Measurements from ENCODE around the gene ZWILCH. TPM values are rescaled to one million over a fixed set of nuclear protein-coding genes. Genes with fewer than 3 reads are reported as not detected.
"Not testable (repeated sequence)": the region's sequence is repeated elsewhere in the genome, so short reads cannot be mapped to it uniquely, and the experiment has no call there.

ZWILCH gene
- total RNA-seq, 1 experiment from 2014 or later = 49.7 TPM

DNA sequence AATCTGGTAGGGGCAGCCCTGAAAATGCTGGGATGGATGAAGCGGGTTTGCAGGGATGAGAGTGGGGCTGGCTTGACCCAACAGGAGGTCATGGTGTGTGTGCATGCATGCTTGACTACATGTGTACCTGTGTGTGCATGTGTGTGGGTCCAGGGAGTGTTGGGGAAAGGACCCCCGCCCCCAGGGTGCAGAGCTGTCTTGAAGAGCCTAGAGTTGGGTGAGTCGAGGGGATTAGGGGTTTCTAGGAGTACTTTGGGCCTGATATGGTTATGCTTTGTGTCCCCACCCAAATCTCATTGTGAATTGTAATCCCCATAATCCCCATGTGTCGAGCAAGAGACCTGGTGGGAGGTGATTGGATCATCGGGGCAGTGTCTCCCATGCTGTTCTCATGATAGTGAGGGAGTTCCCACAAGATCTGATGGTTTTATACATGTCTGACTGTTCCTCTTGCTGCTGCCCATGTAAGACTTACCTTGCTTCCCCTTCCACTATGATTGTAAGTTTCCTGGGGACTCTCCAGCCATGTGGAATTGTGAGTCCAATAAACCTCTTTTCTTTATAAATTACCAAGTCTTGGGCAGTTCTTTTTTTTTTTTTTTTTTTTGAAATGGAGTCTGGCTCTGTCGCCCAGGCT is 65.8 kb downstream of the ZWILCH start:
- no peak for DNase-seq (ENCODE audit: low spot score)
- in situ Hi-C loops (cut with HindIII; ENCODE audit: low sequenced_read_pairs) = no loop called here

- in situ Hi-C loops (cut with HindIII; ENCODE audit: low sequenced_read_pairs) = no loop called here
- no peak for DNase-seq (ENCODE audit: low spot score)
These were observed 67.0 kb downstream of the ZWILCH start for GRCh38 chr15:66572146-66572545.

- in situ Hi-C loops (cut with HindIII; ENCODE audit: low sequenced_read_pairs) = no loop called here
- no peak for DNase-seq (ENCODE audit: low spot score)
These were observed 68.2 kb downstream of the ZWILCH start for GRCh38 chr15:66573348-66573718.

DNA sequence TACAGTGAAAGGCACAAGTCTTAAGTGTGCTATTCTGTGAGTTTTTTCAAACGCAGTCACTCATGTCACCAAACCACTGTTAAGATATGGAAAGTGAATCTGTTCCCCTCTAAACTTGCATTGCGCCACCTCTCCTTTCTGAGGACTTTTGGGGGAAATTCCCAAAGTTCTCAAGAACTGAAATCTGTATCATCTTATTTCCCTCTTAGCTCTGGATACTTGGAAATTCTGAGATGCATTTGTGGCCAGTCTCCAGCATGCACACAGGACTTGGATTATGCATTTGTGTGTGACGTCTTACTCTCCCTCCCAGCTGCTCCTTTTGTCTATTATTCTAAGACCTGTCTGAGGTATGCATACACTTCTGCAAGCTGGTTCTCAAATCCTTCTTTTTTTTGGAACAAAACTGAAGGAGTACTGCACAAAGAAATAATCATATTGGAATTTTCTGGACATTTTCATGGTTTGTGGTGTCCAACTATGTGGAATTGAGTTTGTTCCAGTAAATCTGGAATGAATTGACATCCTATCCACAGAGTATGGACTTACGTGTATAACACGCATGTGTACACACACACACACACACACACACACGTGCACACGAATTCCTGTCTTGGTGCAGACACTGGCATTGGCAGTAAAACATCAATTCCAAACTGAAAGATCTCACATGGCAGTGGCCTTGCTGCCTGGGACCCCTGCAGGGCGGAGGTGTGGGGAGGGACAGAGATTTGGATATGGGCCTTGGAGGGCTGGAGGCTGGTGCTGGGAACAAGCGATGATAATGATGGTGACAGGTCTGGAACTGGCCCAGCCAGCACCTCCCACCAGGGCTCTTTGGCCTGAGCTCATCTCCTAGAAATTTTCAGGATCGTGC is 68.8 kb downstream of the ZWILCH start:
- DNase-seq (ENCODE audit: low spot score) = no peak
- in situ Hi-C loops (cut with HindIII; ENCODE audit: low sequenced_read_pairs) = no loop called here

DNA sequence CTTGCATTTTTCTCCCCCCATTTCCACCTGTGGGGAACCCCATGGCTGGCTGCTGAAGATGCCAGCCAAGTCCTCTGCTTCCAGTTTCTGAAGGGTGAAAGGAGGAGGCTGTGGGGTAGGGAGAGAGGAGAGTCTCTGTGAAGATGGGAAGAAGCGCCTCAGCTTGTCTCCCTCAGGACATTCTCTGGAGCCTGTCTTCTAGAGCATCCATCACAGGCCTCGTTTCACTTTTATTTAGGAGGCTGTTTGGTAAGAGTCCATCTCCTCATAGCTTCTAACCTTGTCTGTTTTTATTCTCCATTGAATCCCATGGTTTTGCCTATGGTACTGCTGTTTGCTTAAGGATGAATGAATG is 69.4 kb downstream of the ZWILCH start:
- in situ Hi-C loops (cut with HindIII; ENCODE audit: low sequenced_read_pairs) = no loop called here
- no peak for DNase-seq (ENCODE audit: low spot score)

DNA sequence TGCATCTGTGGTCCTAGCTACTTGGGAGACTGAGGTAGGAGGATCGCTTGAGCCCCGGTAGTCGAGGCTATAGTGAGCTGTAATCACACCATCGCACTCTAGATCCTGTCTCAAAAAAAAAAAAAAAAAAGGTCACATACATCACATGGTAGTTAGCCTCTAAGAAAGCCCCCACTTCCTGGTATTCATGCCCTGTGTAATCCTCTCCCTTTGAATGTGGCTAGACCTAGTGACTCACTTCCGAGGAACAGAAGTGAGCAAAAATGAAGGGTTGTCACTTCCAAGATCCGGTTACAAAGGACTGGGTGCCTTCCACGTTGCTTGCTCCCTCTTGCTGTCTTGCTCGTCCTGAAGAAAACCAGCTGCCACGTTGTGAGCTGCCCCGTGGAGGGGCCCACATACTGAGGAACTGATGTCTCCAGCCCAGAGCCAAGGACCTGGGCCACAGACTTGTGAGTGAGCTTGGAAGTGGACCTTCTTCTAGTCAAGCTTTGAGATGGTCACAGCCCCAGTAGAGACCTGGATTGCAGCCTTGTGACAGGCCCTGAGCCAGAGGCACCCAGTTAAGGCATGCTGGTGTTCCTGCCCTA is 73.3 kb downstream of the ZWILCH start:
- DNase-seq (ENCODE audit: low spot score) = no peak
- in situ Hi-C loops (cut with HindIII; ENCODE audit: low sequenced_read_pairs) = no loop called here

- DNase-seq (ENCODE audit: low spot score) = no peak
- in situ Hi-C loops (cut with HindIII; ENCODE audit: low sequenced_read_pairs) = no loop called here
These were observed 75.5 kb downstream of the ZWILCH start for GRCh38 chr15:66580643-66581042.

- no peak for DNase-seq (ENCODE audit: low spot score)
- in situ Hi-C loops (cut with HindIII; ENCODE audit: low sequenced_read_pairs) = no loop called here
These were observed 76.9 kb downstream of the ZWILCH start for GRCh38 chr15:66581972-66582537.

GRCh38 chr15:66586155-66586976 is 81.2 kb downstream of the ZWILCH start:
- no peak for DNase-seq (ENCODE audit: low spot score)
- in situ Hi-C loops (cut with HindIII; ENCODE audit: low sequenced_read_pairs) = no loop called here

DNA sequence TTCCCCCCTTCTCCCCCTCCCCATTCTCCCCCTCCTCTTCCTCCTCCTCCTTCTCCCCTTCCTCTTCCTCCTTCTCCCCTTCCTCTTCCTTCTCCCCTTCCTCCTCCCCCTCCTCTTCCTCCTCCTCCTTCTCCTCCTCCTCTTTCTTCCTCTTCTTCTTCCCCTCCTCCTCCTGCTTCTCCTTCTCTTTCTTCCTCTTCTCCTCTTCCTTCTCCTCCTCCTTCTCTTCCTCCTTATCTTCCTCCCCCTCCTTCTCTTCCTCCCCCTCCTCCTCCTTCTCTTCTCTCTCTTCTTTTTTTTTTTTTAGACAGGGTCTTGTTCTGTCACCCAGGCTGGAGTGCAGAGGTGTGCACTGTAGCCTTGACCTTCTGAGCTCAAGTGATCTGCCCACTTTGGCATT is 81.9 kb downstream of the ZWILCH start:
- no peak for DNase-seq (ENCODE audit: low spot score)
- in situ Hi-C loops (cut with HindIII; ENCODE audit: low sequenced_read_pairs) = no loop called here

DNA sequence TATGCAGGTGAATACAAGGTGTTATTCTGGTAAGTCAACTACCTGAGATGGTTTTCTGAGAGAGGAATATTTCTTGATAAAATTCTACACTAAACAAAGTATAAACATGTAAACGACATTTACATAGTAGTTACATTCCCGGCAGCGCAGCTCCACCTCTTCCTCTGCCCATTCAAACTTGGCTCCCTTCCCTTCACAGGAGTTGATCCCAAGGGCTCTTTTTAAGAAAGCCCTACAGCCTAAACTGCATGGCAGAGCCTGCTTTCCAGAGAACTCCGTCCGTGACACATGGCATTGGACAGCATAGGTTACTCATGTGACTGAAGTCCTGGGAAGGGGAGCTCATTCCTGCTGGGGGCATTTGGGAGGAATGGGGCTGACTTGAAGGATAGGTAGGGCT is 82.6 kb downstream of the ZWILCH start:
- in situ Hi-C loops (cut with HindIII; ENCODE audit: low sequenced_read_pairs) = no loop called here
- DNase-seq (ENCODE audit: low spot score) = no peak

GRCh38 chr15:66588537-66588936 is 83.4 kb downstream of the ZWILCH start:
- in situ Hi-C loops (cut with HindIII; ENCODE audit: low sequenced_read_pairs) = no loop called here
- DNase-seq (ENCODE audit: low spot score) = no peak

DNA sequence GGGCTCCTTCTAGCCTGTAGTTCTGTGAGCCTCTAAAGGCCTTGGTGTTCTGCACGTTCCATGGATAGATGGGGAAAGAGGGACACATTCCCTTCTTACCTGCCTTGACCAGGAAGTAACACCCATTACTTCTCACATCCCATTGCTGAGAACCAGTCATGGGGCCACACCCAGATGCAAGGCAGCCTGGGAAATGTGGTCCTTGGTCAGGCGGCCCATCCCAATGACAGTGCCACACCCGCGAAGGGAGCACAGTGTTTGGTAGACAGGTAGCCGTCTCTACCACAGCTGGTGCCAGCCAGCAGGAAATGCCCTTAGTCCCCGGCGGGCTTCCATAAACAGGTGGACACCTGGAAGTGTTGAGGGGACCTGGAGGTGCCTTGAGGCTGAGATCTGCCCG is 83.8 kb downstream of the ZWILCH start:
- DNase-seq (ENCODE audit: low spot score) = no peak
- in situ Hi-C loops (cut with HindIII; ENCODE audit: low sequenced_read_pairs) = no loop called here

- in situ Hi-C loops (cut with HindIII; ENCODE audit: low sequenced_read_pairs) = not testable (repeated sequence)
These were observed 84.3 kb downstream of the ZWILCH start for GRCh38 chr15:66589429-66589828.

GRCh38 chr15:66590435-66590834 is 85.3 kb downstream of the ZWILCH start:
- in situ Hi-C loops (cut with HindIII; ENCODE audit: low sequenced_read_pairs) = no loop called here
- DNase-seq (ENCODE audit: low spot score) = no peak

More at GRCh38 chr15:66589429-66589828, 84.3 kb downstream of the ZWILCH start:
- DNase-seq (ENCODE audit: low spot score) = not testable (repeated sequence)

GRCh38 chr15:66591322-66591862 is 86.3 kb downstream of the ZWILCH start:
- in situ Hi-C loops (cut with HindIII; ENCODE audit: low sequenced_read_pairs) = no loop called here
- DNase-seq (ENCODE audit: low spot score) = no peak

- in situ Hi-C loops (cut with HindIII; ENCODE audit: low sequenced_read_pairs) = no loop called here
These were observed 87.5 kb downstream of the ZWILCH start for GRCh38 chr15:66592505-66593218.

DNA sequence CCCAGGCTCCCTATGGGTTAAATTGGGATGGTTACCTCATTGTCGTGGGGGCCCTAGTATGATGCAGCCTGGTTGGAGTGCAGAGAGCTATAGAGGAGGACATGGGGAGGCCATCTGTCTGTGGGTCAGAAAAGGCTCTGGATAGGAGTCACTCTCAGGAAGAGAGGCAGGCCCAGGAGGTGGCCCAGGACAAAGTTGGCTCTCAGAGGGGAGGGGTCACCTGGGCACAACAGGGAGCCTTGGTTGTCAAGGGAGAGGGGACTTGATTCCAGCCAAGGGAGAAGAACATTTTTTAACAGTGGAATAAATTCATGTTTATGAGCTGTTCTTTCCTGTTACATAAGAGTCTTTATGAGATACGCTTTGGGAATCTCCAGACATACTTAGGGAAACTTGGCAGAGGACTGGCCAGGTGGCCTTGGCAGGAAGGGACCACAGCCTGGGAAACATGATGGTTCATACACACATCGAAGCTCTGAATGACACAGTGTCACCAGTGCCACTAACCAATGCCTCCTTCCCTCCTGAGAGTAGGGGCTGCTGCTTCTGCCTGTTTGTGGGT is 88.2 kb downstream of the ZWILCH start:
- DNase-seq (ENCODE audit: low spot score) = peak; percentile 72
- in situ Hi-C loops (cut with HindIII; ENCODE audit: low sequenced_read_pairs) = no loop called here

More at GRCh38 chr15:66592505-66593218, 87.5 kb downstream of the ZWILCH start:
- DNase-seq (ENCODE audit: low spot score) = no peak
